ENCODE results near the gene MIOS. TPM values are rescaled to one million over a fixed set of nuclear protein-coding genes. Genes with fewer than 3 reads are reported as not detected.

MIOS gene
- total RNA-seq, 1 donor from 2014 or later, result 62.0 TPM

DNA sequence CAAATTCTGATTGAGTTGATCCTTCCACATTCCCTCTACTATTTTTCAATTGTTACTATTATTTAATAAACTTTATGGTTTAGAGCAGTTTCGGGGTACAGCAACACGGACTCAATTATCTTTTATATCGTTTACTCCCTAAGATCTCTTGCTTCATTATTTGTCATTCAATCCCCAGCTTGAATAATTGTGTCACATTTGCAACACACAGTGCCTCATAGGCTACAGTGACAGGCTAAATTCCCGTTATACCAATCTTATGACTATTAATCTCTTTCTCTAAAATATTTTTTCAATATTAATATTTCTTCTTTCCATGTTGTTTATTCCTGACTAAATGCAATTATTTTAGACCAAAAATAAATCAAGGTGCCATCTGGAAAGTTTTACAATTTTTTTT lies 27.0 kb upstream of the MIOS start:
- Mint-ChIP-seq H3K27ac (no peak overlapping the region), H3K27me3 (ENCODE audit: insufficient read depth, low read depth) (no peaks in the 10 kb centered on the region), H3K4me1 (peaks cover 5% of the 10 kb centered on the region), H3K9me3 (no peaks in the 10 kb centered on the region), H3K4me3 (no peak overlapping the region), H3K36me3 (no peaks in the 10 kb centered on the region)
- no peak overlapping the region for H3K4me3 ChIP-seq
- H4K20me1 ChIP-seq (ENCODE audit: low read depth), result no peaks in the 10 kb centered on the region
- H3K27ac ChIP-seq, result no peak overlapping the region
- H3K4me2 ChIP-seq, result no peak overlapping the region
- no peaks in the 10 kb centered on the region for H3K9me3 ChIP-seq (ENCODE audit: low read depth)
- H3K27me3 ChIP-seq, result no peaks in the 10 kb centered on the region
- no peak for DNase-seq (ENCODE audit: low spot score)
- no peaks in the 10 kb centered on the region for H3K79me2 ChIP-seq (ENCODE audit: low read depth)
- no peaks in the 10 kb centered on the region for H3K36me3 ChIP-seq
- H3F3A ChIP-seq (ENCODE audit: low read depth), result no peaks in the 10 kb centered on the region
- no peak overlapping the region for H2AFZ ChIP-seq (replicated peaks)
- H3K9ac ChIP-seq, result no peak overlapping the region
- H3K4me1 ChIP-seq, result peaks cover 8% of the 10 kb centered on the region
- no peak for TF ChIP-seq EZH2 (IDR thresholded peaks at IDR 0.05)
- no peak for TF ChIP-seq EZH2phosphoT487 (IDR thresholded peaks at IDR 0.05)
- TF ChIP-seq, protein P1, sequence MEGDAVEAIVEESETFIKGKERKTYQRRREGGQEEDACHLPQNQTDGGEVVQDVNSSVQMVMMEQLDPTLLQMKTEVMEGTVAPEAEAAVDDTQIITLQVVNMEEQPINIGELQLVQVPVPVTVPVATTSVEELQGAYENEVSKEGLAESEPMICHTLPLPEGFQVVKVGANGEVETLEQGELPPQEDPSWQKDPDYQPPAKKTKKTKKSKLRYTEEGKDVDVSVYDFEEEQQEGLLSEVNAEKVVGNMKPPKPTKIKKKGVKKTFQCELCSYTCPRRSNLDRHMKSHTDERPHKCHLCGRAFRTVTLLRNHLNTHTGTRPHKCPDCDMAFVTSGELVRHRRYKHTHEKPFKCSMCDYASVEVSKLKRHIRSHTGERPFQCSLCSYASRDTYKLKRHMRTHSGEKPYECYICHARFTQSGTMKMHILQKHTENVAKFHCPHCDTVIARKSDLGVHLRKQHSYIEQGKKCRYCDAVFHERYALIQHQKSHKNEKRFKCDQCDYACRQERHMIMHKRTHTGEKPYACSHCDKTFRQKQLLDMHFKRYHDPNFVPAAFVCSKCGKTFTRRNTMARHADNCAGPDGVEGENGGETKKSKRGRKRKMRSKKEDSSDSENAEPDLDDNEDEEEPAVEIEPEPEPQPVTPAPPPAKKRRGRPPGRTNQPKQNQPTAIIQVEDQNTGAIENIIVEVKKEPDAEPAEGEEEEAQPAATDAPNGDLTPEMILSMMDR (IDR thresholded peaks at IDR 0.05), result no peak

DNA sequence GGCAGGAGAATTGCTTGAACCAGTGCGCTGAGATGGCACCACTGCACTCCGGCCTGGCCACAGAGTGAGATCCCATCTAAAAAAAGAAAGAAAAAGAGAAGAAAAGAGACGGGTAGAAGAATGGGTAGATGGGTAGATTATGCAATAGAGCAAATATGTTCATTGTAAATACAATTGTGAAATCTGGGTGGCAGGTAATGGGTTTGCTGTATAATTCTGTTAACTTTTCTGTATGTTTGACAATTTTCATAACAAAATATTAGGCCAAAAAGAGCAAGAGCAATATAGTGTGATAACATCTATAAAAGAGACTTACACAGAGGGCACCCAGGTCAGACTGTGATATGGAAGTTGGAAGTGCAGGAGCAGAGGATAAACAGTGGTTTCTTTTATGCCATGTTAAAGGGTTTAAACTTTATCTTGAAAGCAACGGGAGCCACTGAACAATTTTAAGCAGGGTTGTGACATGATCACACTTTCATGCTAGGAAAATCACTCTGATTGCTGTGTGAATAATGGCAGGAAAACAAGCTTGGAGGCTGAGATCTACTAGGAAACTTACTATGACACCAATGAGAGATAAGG lies 24.3 kb upstream of the MIOS start:
- Histone ChIP-seq H3K4me3 (no peak overlapping the region), H3K79me2 (ENCODE audit: low read depth) (no peaks in the 10 kb centered on the region), H3K27ac (no peak overlapping the region), H3K27me3 (no peaks in the 10 kb centered on the region), H3K4me1 (no peaks in the 10 kb centered on the region), H3K4me2 (no peak overlapping the region), H2AFZ (replicated peaks) (no peak overlapping the region), H3F3A (ENCODE audit: low read depth) (no peaks in the 10 kb centered on the region), H3K36me3 (no peaks in the 10 kb centered on the region), H3K9ac (no peak overlapping the region), H3K9me3 (ENCODE audit: low read depth) (no peaks in the 10 kb centered on the region), H4K20me1 (ENCODE audit: low read depth) (no peaks in the 10 kb centered on the region)
- Mint-ChIP-seq H3K9me3 (no peaks in the 10 kb centered on the region), H3K27ac (no peak overlapping the region), H3K36me3 (no peaks in the 10 kb centered on the region), H3K27me3 (ENCODE audit: insufficient read depth, low read depth) (no peaks in the 10 kb centered on the region), H3K4me3 (no peak overlapping the region), H3K4me1 (no peaks in the 10 kb centered on the region)
- TF ChIP-seq EZH2phosphoT487 (IDR thresholded peaks at IDR 0.05) (no peak), EZH2 (IDR thresholded peaks at IDR 0.05) (no peak)
- TF ChIP-seq, protein P1 (IDR thresholded peaks at IDR 0.05), result no peak
- DNase-seq (ENCODE audit: low spot score), result no peak

DNA sequence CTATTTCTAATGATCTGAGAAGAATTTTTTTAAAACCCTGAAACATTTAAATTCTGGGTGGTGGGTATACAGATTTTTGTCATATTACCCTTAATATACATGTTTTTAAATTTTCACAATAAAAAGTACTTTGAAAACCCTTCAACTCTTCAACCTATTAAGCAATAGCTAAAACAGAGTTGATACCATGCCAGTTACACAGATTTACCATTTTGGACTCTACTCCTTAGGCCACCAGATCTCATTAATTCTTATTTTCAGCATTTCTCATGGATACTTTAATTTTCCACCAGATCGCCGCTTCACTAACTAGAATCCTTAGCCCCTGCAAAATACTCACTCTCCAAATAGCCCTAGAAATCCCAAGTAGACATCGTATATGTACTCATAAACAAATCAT lies 18.3 kb upstream of the MIOS start:
- no peaks in the 10 kb centered on the region for H4K20me1 ChIP-seq (ENCODE audit: low read depth)
- H2AFZ ChIP-seq (replicated peaks), result no peak overlapping the region
- no peaks in the 10 kb centered on the region for H3K4me1 ChIP-seq
- no peaks in the 10 kb centered on the region for H3K27me3 ChIP-seq
- no peak overlapping the region for H3K4me3 ChIP-seq
- Mint-ChIP-seq H3K4me1 (no peaks in the 10 kb centered on the region), H3K27ac (no peak overlapping the region), H3K9me3 (no peaks in the 10 kb centered on the region), H3K27me3 (ENCODE audit: insufficient read depth, low read depth) (no peaks in the 10 kb centered on the region), H3K36me3 (no peaks in the 10 kb centered on the region), H3K4me3 (no peak overlapping the region)
- H3K9ac ChIP-seq, result no peak overlapping the region
- TF ChIP-seq, protein P1 (IDR thresholded peaks at IDR 0.05), result no peak
- TF ChIP-seq EZH2 (IDR thresholded peaks at IDR 0.05) (no peak), EZH2phosphoT487 (IDR thresholded peaks at IDR 0.05) (no peak)
- H3K9me3 ChIP-seq (ENCODE audit: low read depth), result no peaks in the 10 kb centered on the region
- H3K4me2 ChIP-seq, result no peak overlapping the region
- DNase-seq (ENCODE audit: low spot score), result no peak
- no peaks in the 10 kb centered on the region for H3F3A ChIP-seq (ENCODE audit: low read depth)
- no peaks in the 10 kb centered on the region for H3K79me2 ChIP-seq (ENCODE audit: low read depth)
- H3K36me3 ChIP-seq, result no peaks in the 10 kb centered on the region
- H3K27ac ChIP-seq, result no peak overlapping the region
